Esophagus squamous epithelium (tissue), 4 donors: ENCODE results near the gene CLK4.

ENCODE experiments used
- CTCF ChIP-seq, 6 experiments: fragments of 450-650 bp in 4 of 6; fragments of 200-600 bp in 2 of 6; sonication (generic) in 2 of 6; IDR thresholded peaks; one replicate each; pipeline ENCODE4 v1.5.1; 2016 to 2019; ENCODE audit warnings: antibody characterized with exemption in 6 of 6, mild to moderate bottlenecking in 4 of 6, moderate library complexity in 4 of 6
- POLR2A ChIP-seq, 4 donors: fragments of 450-650 bp; IDR thresholded peaks; one replicate each; pipeline ENCODE4 v1.6.1; 2017; ENCODE audit warnings: antibody characterized with exemption in 4 of 4, mild to moderate bottlenecking in 4 of 4, moderate library complexity in 3 of 4

GRCh38 chr5:178668579-178668978 lies 41.7 kb upstream of the CLK4 start:
- no peak for TF ChIP-seq CTCF (IDR thresholded peaks at IDR 0.05)
- no peak for TF ChIP-seq POLR2A (IDR thresholded peaks at IDR 0.05)
